OCI-LY1 (cell line): Measurements from ENCODE around the gene EFEMP2.

ENCODE experiments used
- EZH2 ChIP-seq: fragments of 200-600 bp; sonication (generic), shearing (Covaris generic); IDR thresholded peaks from 2 replicates; pipeline ENCODE4 v1.8.0; 2017; ENCODE audit warnings: borderline replicate concordance, mixed run types, mild to moderate bottlenecking, antibody characterized with exemption, low read length, moderate library complexity, mixed read lengths
- TF ChIP-seq, protein P1 (sequence below): fragments of 200-600 bp; sonication (generic), shearing (Covaris generic); IDR thresholded peaks from 2 replicates; pipeline ENCODE4 v1.5.1; 2017; ENCODE audit warnings: mild to moderate bottlenecking, antibody characterized with exemption, low read length, moderate library complexity, mixed read lengths

DNA sequence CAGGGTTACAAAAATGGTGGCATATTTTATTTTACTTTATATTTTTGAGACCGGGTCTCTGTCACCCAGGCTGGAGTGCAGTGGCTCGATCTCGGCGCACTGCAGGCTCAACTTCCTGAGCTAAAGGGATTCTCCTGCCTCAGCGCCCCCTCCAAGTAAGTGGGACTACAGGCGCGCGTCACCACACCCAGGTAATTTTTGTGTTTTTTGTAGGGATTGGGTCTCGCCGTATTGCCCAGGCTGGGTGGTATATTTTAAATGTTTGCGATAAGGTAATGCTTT is 28.2 kb upstream of the EFEMP2 start:
- TF ChIP-seq, protein P1, sequence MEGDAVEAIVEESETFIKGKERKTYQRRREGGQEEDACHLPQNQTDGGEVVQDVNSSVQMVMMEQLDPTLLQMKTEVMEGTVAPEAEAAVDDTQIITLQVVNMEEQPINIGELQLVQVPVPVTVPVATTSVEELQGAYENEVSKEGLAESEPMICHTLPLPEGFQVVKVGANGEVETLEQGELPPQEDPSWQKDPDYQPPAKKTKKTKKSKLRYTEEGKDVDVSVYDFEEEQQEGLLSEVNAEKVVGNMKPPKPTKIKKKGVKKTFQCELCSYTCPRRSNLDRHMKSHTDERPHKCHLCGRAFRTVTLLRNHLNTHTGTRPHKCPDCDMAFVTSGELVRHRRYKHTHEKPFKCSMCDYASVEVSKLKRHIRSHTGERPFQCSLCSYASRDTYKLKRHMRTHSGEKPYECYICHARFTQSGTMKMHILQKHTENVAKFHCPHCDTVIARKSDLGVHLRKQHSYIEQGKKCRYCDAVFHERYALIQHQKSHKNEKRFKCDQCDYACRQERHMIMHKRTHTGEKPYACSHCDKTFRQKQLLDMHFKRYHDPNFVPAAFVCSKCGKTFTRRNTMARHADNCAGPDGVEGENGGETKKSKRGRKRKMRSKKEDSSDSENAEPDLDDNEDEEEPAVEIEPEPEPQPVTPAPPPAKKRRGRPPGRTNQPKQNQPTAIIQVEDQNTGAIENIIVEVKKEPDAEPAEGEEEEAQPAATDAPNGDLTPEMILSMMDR, result no peak
- TF ChIP-seq EZH2, result no peak
